ENCODE data around the gene GNG14.

GNG14 gene

GRCh38 chr19:12733369-12734214 lies 45.8 kb downstream of the GNG14 start:
- Histone ChIP-seq H3K9me3 (ENCODE audit: insufficient read depth, low read depth, low read length) (no peaks in the 10 kb centered on the region), H3K4me3 (ENCODE audit: low read length, poor library complexity, severe bottlenecking) (peak overlapping the region; percentile 95), H2AFZ (ENCODE audit: low read length) (no peak overlapping the region), H3K4me2 (ENCODE audit: low read depth, low read length, poor library complexity, severe bottlenecking) (peak overlapping the region; percentile 94), H3K9ac (ENCODE audit: low read depth, low read length, poor library complexity, severe bottlenecking) (peak overlapping the region; percentile 98), H3K4me1 (ENCODE audit: insufficient read depth, low read length, poor library complexity, severe bottlenecking) (peaks cover 30% of the 10 kb centered on the region), H3K79me2 (ENCODE audit: insufficient read depth, low read length) (peaks cover 70% of the 10 kb centered on the region), H3K9me2 (replicated peaks; ENCODE audit: low read depth, low read length) (no peaks in the 10 kb centered on the region), H3F3A (ENCODE audit: low read depth) (no peaks in the 10 kb centered on the region), H4K20me1 (ENCODE audit: insufficient read depth, low read length, poor library complexity, severe bottlenecking) (peaks cover 50% of the 10 kb centered on the region), H3K27me3 (ENCODE audit: insufficient read depth, low read length, poor library complexity, severe bottlenecking) (peaks cover 6% of the 10 kb centered on the region), H3K36me3 (ENCODE audit: insufficient read depth, low read length) (peaks cover 24% of the 10 kb centered on the region; the same call in 1 of the 2 replicates)
- TF ChIP-seq CTCF (conservative IDR thresholded peaks at IDR 0.05; ENCODE audit: low read length) (peak; percentile 65), EZH2phosphoT487 (IDR thresholded peaks at IDR 0.05; ENCODE audit: borderline replicate concordance) (no peak)

GRCh38 chr19:12736995-12737834 lies 49.4 kb downstream of the GNG14 start, which contains the start of gene GET3:
Gene GET3 (plus strand): TSS chr19:12737497. CDS start chr19:12737506, 9 bp downstream.
- Histone ChIP-seq H3K79me2 (ENCODE audit: insufficient read depth, low read length) (peaks cover 46% of the 10 kb centered on the region), H3F3A (ENCODE audit: low read depth) (no peaks in the 10 kb centered on the region), H3K9me3 (ENCODE audit: insufficient read depth, low read depth, low read length) (no peaks in the 10 kb centered on the region), H3K4me3 (ENCODE audit: low read length, poor library complexity, severe bottlenecking) (peak within 1 kb of the TSS; percentile 89), H3K4me1 (ENCODE audit: insufficient read depth, low read length, poor library complexity, severe bottlenecking) (peaks cover 26% of the 10 kb centered on the region), H3K36me3 (ENCODE audit: insufficient read depth, low read length) (no peaks in the 10 kb centered on the region), H2AFZ (ENCODE audit: low read length) (peak within 1 kb of the TSS; percentile 96), H4K20me1 (ENCODE audit: insufficient read depth, low read length, poor library complexity, severe bottlenecking) (peaks cover 21% of the 10 kb centered on the region), H3K9me2 (replicated peaks; ENCODE audit: low read depth, low read length) (no peaks in the 10 kb centered on the region), H3K27me3 (ENCODE audit: insufficient read depth, low read length, poor library complexity, severe bottlenecking) (peaks cover 6% of the 10 kb centered on the region), H3K9ac (ENCODE audit: low read depth, low read length, poor library complexity, severe bottlenecking) (peak within 1 kb of the TSS; percentile 84), H3K4me2 (ENCODE audit: low read depth, low read length, poor library complexity, severe bottlenecking) (peak within 1 kb of the TSS; percentile 100)
- TF ChIP-seq CTCF (conservative IDR thresholded peaks at IDR 0.05; ENCODE audit: low read length) (no peak), EZH2phosphoT487 (IDR thresholded peaks at IDR 0.05; ENCODE audit: borderline replicate concordance) (no peak)

- H3K79me2 ChIP-seq (ENCODE audit: insufficient read depth, low read length), result peaks cover 39% of the 10 kb centered on the region
- peaks cover 6% of the 10 kb centered on the region for H3K27me3 ChIP-seq (ENCODE audit: insufficient read depth, low read length, poor library complexity, severe bottlenecking)
- peak overlapping the region; percentile 84 for H3K9ac ChIP-seq (ENCODE audit: low read depth, low read length, poor library complexity, severe bottlenecking)
- H4K20me1 ChIP-seq (ENCODE audit: insufficient read depth, low read length, poor library complexity, severe bottlenecking), result peaks cover 15% of the 10 kb centered on the region
- H3F3A ChIP-seq (ENCODE audit: low read depth), result no peaks in the 10 kb centered on the region
- H3K4me2 ChIP-seq (ENCODE audit: low read depth, low read length, poor library complexity, severe bottlenecking), result peak overlapping the region; percentile 100
- H3K9me3 ChIP-seq (ENCODE audit: insufficient read depth, low read depth, low read length), result no peaks in the 10 kb centered on the region
- H3K4me3 ChIP-seq (ENCODE audit: low read length, poor library complexity, severe bottlenecking), result peak overlapping the region; percentile 89
- TF ChIP-seq CTCF (conservative IDR thresholded peaks at IDR 0.05; ENCODE audit: low read length) (no peak), EZH2phosphoT487 (IDR thresholded peaks at IDR 0.05; ENCODE audit: borderline replicate concordance) (no peak)
- H2AFZ ChIP-seq (ENCODE audit: low read length), result peak overlapping the region; percentile 96; the same call in 1 of the 2 replicates
- peaks cover 21% of the 10 kb centered on the region for H3K4me1 ChIP-seq (ENCODE audit: insufficient read depth, low read length, poor library complexity, severe bottlenecking)
- H3K9me2 ChIP-seq (replicated peaks; ENCODE audit: low read depth, low read length), result no peaks in the 10 kb centered on the region
- H3K36me3 ChIP-seq (ENCODE audit: insufficient read depth, low read length), result no peaks in the 10 kb centered on the region
Measured at GRCh38 chr19:12737835-12738351, 50.1 kb downstream of the GNG14 start.
